ENCODE data around the gene HM13.
"Not testable (repeated sequence)": the region's sequence is repeated elsewhere in the genome, so short reads cannot be mapped to it uniquely, and the experiment has no call there.

Gene HM13

DNA sequence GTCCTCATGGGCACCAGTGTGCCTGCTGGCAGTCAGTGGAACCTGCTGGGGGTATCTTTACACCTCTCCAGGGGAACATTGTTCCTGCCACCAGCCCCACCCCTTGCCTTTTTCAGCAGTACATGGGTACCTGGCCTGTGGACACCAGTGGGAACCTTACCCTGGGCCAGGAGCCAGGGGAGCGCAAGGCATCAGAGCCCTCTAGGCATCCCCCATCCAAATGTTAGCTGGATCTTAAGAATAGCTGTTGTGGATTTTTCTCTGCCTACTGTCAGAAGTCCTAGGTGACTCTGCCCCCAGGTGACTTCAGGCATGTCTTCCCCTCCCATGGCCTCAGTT is 52.0 kb downstream of the HM13 start:
- in situ Hi-C loops (cut with HindIII; ENCODE audit: low sequenced_read_pairs) = no loop called here

GRCh38 chr20:31566658-31567379 is 52.6 kb downstream of the HM13 start:
- in situ Hi-C loops (cut with HindIII; ENCODE audit: low sequenced_read_pairs) = no loop called here

GRCh38 chr20:31567380-31567720 is 53.1 kb downstream of the HM13 start:
- in situ Hi-C loops (cut with HindIII; ENCODE audit: low sequenced_read_pairs) = no loop called here

- in situ Hi-C loops (cut with HindIII; ENCODE audit: low sequenced_read_pairs) = no loop called here
These were observed 53.9 kb downstream of the HM13 start for GRCh38 chr20:31568041-31568731.

- in situ Hi-C loops (cut with HindIII; ENCODE audit: low sequenced_read_pairs) = no loop called here
These were observed 54.5 kb downstream of the HM13 start for GRCh38 chr20:31568773-31569162.

- in situ Hi-C loops (cut with HindIII; ENCODE audit: low sequenced_read_pairs) = no loop called here
These were observed 55.1 kb downstream of the HM13 start for GRCh38 chr20:31569163-31570020.

- in situ Hi-C loops (cut with HindIII; ENCODE audit: low sequenced_read_pairs) = no loop called here
These were observed 55.8 kb downstream of the HM13 start for GRCh38 chr20:31570021-31570463.

- in situ Hi-C loops (cut with HindIII; ENCODE audit: low sequenced_read_pairs) = no loop called here
These were observed 56.7 kb downstream of the HM13 start for GRCh38 chr20:31570735-31571617.

DNA sequence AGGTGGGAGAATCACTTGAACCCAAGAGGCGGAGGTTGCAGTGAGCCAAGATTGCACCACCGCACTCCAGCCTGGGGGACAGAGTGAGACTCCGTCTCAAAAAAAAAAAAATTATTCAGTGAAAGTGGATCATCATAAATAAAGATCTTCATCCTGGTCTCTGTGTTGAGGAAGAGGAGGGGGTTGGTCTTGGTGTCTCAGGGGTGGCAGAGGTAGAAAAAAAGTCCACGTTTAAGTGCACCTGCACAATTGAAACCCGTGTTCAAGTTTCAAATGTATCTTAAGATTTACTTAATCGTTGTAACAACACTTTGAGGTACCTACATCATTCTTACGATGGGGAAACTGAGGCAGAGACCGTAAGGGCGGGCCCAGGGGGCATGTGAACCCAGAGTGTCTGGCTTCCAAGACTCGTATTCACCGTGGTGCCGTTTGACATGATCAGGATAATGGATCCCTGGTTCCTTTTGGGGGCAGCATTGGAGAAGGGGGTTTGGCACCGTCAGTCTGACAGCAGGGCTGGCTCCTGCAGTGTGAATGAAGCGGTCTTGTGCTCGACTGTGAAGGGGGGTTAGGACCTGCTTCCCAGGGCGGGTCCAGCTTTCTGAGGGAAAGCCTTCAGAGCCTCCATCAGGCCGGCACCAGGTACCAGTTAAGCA is 57.9 kb downstream of the HM13 start:
- in situ Hi-C loops (cut with HindIII; ENCODE audit: low sequenced_read_pairs) = no loop called here

- in situ Hi-C loops (cut with HindIII; ENCODE audit: low sequenced_read_pairs) = no loop called here
These were observed 58.7 kb downstream of the HM13 start for GRCh38 chr20:31572701-31573554.

- in situ Hi-C loops (cut with HindIII; ENCODE audit: low sequenced_read_pairs) = no loop called here
These were observed 59.5 kb downstream of the HM13 start for GRCh38 chr20:31573555-31574321.

- in situ Hi-C loops (cut with HindIII; ENCODE audit: low sequenced_read_pairs) = not testable (repeated sequence)
These were observed 60.7 kb downstream of the HM13 start for GRCh38 chr20:31574986-31575385.

DNA sequence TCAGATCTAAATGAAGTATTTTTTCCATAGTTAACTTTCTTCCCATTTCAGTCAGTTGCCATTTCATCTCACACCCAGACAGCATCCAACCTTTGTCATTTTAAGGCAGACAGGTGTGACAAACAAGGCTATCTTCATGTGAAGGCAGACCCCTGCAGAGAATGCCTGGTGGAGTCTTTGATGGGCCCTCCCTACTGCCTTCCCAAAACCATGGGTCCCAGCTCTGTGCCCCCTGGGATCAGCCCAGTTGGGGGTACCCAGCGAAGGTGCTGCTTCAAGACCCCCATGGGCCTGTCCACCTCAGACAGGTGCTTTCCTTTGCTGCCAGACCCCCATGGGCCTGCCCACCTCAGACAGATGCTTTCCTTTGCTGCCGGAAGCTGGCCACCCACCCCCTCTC is 62.5 kb downstream of the HM13 start:
- in situ Hi-C loops (cut with HindIII; ENCODE audit: low sequenced_read_pairs) = no loop called here

GRCh38 chr20:31577194-31577593 is 63.0 kb downstream of the HM13 start:
- in situ Hi-C loops (cut with HindIII; ENCODE audit: low sequenced_read_pairs) = no loop called here

DNA sequence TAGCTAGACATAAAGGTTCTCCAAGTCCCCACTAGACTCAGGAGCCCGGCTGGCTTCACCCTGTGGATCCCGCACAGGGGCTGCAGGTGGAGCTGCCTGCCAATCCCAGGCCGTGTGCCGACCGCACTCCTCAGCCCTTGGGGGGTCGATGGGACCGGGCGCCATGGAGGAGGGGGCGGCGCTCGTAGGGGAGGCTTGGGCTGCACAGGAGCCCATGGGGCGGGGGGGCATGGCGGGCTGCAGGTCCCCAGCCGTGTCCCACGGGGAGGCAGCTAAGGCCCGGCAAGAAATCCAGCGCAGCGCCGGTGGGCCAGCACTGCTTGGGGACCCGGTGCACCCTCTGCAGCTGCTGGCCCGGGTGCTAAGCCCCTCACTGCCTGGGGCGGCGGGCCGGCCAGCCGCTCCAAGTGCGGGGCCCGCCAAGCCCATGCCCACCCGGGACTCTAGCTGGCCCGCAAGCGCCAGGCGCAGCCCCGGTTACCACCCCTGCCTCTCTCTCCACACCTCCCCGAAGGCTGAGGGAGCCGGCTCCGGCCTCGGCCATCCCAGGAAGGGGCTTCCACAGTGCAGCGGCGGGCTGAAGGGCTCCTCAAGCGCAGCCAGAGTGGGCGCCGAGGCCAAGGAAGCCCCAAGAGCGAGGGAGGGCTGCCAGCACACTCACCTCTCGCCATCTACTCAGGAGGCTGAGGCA is 64.4 kb downstream of the HM13 start:
- in situ Hi-C loops (cut with HindIII; ENCODE audit: low sequenced_read_pairs) = no loop called here

- in situ Hi-C loops (cut with HindIII; ENCODE audit: low sequenced_read_pairs) = no loop called here
These were observed 65.0 kb downstream of the HM13 start for GRCh38 chr20:31579245-31579644.

- in situ Hi-C loops (cut with HindIII; ENCODE audit: low sequenced_read_pairs) = not testable (repeated sequence)
These were observed 65.9 kb downstream of the HM13 start for GRCh38 chr20:31579941-31580651.
